OCI-M2 (cell line): Measurements from ENCODE around the gene OR10P1.
"Not testable (repeated sequence)": the region's sequence is repeated elsewhere in the genome, so short reads cannot be mapped to it uniquely, and the experiment has no call there.

Experiments used
- DNase-seq: peaks from one replicate; lab custom pipeline; 2025; ENCODE audit not compliant: unreplicated experiment; lab: John Stamatoyannopoulos, UW

Gene OR10P1

GRCh38 chr12:55636853-55637252 is at the start of gene OR10P1:
Gene OR10P1, plus strand, starts transcription at chr12:55636892. Its CDS starts 0 bp downstream, at chr12:55636892.
- DNase-seq: no peak

GRCh38 chr12:55590152-55590551 is 46.5 kb upstream of the OR10P1 start:
- DNase-seq: not testable (repeated sequence)

GRCh38 chr12:55607821-55608594 is 28.7 kb upstream of the OR10P1 start:
- DNase-seq: no peak

GRCh38 chr12:55610598-55610997 is 26.1 kb upstream of the OR10P1 start:
- no peak for DNase-seq

GRCh38 chr12:55612646-55613045 is 24.0 kb upstream of the OR10P1 start:
- DNase-seq: no peak

GRCh38 chr12:55614764-55615163 is 21.9 kb upstream of the OR10P1 start:
- no peak for DNase-seq

- peak; percentile 59 for DNase-seq
Observed at GRCh38 chr12:55619354-55620138, 17.1 kb upstream of the OR10P1 start.

GRCh38 chr12:55624056-55624455 is 12.6 kb upstream of the OR10P1 start:
- DNase-seq: no peak

GRCh38 chr12:55626154-55626553 is 10.5 kb upstream of the OR10P1 start:
- no peak for DNase-seq

GRCh38 chr12:55629058-55629841 is 7.4 kb upstream of the OR10P1 start:
- no peak for DNase-seq

- no peak for DNase-seq
Observed at GRCh38 chr12:55631056-55631455, 5.6 kb upstream of the OR10P1 start.

GRCh38 chr12:55631733-55632132 is 5.0 kb upstream of the OR10P1 start:
- DNase-seq: no peak

GRCh38 chr12:55633151-55633550 is 3.5 kb upstream of the OR10P1 start:
- no peak for DNase-seq

GRCh38 chr12:55636116-55636655 is 506 bp upstream of the OR10P1 start:
- no peak for DNase-seq

- DNase-seq: no peak
Observed at GRCh38 chr12:55637467-55637866, 775 bp downstream of the OR10P1 start.

GRCh38 chr12:55641595-55641994 is 4.9 kb downstream of the OR10P1 start:
- DNase-seq: no peak

GRCh38 chr12:55642267-55642666 is 5.6 kb downstream of the OR10P1 start:
- no peak for DNase-seq

GRCh38 chr12:55642669-55643068 is 6.0 kb downstream of the OR10P1 start:
- no peak for DNase-seq

GRCh38 chr12:55644591-55644990 is 7.9 kb downstream of the OR10P1 start:
- no peak for DNase-seq

GRCh38 chr12:55647027-55647426 is 10.3 kb downstream of the OR10P1 start:
- no peak for DNase-seq

- not testable (repeated sequence) for DNase-seq
Observed at GRCh38 chr12:55650620-55651298, 14.1 kb downstream of the OR10P1 start.
